NCI-H774 (cell line): Measurements from ENCODE around the gene KDM4B.
A peak's percentile ranks its signal among the peaks of the same experiment; 100 is the strongest.
"Not testable (repeated sequence)": the region's sequence is repeated elsewhere in the genome, so short reads cannot be mapped to it uniquely, and the experiment has no call there.

Experiments used
- DNase-seq: peaks from one replicate; lab custom pipeline; 2025; lab: John Stamatoyannopoulos, UW

Gene KDM4B

DNA sequence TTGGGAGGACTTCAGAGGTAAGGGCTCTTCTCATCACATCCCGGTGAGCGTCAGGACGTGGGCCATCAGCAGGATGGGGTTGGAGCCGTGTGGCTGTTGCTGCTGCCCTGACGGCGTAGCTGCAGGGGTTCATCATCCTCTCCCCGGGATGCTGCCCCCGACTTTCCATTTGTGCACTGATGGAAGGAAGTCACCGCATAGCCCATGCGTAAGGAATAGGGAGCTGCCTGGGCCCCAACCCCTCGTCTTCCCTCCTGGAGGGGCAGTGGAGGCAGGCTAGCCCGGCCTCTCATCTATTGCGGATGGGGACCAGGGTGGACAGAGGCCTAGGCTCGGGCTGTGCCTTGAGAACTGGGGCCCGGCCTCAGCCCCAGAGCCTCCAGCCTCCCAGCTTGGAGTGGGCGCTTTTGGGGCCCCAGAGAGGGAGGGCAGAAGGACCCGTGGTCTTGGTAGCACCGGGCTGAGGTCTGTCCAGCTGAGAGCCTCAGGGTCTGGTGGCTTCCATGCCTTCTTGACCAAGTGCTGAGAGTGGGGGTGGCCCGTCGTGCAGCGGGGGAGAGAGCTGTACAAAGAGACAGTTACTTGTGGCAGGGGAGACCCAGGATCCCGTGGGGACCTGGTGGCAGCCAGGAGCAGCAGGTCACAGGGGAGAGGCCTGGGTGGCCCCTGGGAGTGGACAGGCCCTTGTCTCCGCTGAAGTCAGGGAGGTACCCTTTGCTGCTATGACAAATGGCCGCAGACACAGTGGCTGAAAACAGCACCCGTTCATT is 44.0 kb downstream of the KDM4B start:
- DNase-seq, result no peak

DNA sequence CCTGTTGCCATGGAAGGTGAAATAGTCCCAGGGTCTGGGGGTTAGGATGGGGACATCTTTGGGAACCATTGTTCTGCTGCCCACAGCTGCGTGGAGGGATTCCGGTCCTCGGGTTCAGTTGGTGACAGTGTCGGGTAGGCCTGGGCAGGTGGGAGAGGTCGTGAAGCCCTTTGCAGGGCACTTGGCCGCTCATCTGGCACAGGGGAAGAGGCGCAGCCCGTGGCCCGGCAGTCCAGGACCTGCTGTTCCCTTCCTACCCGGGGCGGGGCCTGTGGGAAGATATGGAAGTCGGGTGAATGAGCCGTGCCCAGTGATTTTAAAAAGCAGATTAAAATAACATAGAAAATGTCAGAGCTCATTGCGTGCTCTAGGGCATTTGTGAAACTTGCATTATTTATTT is 44.8 kb downstream of the KDM4B start:
- DNase-seq, result no peak

DNA sequence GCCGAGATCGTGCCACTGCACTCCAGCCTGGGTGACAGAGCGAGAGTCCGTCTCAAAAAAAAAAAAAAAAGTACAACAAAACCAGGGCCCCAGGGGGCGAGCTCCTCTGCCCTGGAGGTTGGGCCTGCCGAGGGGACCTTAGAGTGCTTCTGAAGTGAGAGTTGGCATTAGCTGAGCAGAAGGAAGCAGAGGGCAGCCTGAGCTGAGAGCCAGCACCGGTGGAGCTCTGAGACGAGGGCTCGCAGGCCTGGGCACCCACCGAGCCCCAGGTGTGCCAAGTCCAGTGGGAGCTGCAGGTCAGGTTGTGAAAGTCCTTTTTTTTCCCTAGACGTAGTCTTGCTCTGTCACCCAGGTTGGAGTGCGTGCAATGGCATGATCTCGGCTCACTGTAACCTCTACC is 46.0 kb downstream of the KDM4B start:
- DNase-seq, result no peak

DNA sequence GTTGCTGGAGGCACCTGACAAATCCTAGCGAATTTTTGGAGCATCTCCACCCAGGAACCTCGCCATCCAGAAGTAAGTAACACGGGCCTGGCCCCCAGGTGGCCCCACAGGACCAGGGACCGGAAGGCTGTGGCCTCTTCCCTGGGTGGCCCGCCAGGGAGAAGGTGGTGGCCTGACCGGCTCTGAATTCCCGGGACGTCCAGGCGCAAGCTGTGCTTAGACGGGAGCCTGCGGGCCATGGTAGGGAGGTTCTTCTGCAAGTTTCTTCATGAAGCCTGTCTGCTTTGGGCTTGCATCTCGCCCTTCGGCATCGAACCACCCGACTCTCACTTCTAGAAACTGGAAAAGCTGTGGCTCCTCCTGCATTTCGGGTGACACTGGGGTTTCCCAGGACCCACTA is 47.4 kb downstream of the KDM4B start:
- no peak for DNase-seq

DNA sequence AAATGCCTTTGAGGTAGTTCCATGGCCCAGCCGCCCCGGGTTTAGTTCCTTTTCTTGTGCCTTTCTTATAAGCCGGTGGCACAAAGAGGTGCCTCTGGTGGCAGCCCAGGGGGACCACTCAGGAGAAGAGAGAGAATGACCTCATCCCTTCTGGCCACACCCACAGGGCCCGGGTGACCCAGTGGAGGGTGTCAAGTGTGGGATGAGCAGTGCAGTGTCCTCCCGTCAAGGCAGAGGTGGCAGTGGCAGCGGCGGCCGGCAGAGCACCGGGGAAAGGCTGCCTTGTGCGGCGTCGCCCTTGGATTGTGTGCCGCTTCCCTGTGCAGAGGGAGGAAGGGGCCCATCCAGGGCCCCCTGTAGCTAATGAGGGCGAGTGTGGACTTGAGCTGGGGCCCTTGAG is 47.9 kb downstream of the KDM4B start:
- no peak for DNase-seq

DNA sequence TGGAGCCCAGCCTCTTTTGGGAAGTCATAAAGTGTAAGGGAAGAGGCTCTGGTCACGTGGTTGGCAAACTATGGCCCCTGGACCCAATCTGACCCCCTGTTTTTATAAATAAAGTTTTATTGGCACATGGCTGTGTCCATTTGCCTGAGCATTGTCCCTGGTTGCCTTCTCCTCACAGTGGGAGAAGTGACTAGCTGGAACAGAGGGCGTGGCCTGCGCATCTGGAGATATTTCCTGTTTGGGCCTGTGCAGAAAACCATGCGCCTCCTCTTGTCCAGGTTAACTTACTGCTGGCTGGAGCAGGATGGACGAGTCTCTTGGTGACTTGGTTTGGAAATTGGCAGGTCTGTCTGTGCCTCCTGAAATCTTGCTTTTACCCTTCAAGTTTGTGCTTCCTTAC is 48.3 kb downstream of the KDM4B start:
- no peak for DNase-seq

DNA sequence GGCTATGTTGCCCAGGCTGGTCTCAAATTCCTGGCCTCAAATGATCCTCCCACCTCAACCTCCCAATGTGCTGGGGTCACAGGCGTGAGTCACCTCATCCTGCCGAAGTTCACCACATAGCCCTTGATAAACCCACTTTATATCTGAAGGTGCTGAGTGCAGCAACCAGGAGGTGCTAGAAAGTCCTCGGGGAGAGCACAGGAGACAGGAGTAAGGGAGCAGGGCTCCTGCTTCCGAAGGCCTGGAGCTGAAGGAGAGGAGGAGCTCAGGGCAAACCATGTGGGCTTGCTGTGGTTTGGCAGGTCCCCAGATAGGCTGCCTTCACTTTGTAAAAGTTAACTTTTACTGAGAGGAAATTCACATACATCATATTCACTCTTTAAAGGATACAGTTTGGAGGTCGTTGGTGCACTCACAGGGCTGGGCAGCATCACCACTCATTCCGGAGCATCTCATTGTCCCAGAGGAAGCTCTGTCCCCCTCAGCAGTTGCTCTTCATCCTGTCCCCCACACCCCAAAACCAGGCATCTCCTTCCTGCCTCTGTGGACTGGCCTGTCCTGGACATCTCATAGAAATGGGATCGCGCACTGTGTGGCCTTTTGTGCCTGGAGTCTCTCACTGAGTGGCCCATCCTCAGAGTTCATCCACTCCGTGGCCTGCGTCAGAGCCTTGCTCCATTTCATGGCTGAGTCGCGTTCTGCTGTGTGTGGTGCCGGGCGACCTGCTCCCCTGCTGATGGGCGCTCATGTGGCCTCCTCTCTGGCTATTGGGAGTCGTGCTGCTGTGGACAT is 49.5 kb downstream of the KDM4B start:
- no peak for DNase-seq

DNA sequence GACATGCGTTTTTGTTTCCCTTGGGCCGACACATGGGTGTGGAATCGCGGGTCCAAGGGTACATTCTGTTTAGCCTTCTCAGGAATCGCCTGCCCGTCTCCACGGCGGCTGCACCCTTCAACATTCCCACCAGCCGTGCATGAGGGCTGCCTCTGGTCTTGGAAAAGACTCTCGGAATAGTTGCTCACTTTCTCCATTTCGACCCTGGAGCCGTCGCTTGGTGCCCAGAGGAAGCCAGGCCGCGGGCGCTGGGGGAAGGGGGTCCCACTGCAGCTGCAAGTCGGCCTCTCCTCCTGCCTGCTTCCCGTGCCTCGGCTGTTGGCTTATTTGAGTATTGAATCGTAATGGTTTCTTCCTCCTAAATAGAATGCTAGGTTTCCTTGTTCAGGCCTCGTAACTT is 51.5 kb downstream of the KDM4B start:
- no peak for DNase-seq

DNA sequence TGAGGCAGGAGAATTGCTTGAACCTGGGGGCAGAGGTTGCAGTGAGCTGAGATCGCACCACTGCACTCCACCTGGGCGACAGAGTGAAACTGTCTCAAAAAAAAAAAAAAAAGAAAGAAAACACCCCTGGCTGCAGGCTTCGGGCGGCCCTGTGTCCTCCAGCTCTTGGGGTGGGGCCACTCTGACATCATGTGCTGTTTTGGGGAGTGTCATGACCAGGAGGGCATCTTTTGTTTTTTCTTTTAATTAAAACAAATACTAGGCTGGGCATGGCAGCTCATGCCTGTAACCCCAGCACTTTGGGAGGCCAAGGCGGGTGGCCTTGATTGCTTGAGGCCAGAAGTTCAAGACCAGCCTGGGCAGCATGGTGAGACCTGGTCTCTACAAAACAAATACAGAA is 52.1 kb downstream of the KDM4B start:
- DNase-seq, result no peak

DNA sequence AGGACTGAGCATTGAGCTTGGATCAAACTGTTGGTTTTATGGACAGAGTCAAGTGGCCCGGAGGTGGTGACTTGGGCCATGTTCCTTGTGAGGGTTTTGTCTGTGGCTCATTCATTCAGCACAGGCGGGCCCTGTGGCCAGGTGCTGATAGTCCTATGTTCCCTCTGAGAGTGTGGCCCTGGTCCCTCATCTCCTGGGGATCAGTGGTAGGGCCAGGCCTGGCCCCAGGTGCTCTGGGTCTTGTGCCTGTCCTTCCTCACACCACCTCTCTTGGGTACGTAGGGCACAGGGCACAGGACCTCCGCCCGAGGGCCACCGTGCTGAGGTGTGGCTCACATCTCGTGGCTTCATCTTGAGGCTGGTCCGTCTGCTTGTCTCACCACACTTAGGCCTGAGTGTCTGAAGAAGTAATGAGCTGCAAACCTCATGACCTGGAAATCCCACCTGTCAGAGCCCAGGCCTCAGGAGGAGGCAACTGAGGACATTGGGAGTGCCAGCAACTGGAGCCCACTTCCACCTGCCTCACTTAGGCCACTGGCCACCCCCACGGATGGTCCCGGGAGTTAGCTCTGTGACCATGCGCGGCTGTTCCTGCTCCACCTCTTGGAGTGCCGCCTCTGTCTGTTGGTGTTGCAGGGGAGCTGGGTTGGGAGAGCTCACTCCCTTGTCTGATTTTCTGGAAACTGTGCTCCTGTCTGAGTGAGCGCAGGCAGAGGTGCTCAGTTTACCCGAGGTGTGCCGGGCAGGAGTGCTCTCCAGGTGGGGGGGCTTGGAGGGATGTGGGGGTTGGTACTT is 53.4 kb downstream of the KDM4B start:
- no peak for DNase-seq

DNA sequence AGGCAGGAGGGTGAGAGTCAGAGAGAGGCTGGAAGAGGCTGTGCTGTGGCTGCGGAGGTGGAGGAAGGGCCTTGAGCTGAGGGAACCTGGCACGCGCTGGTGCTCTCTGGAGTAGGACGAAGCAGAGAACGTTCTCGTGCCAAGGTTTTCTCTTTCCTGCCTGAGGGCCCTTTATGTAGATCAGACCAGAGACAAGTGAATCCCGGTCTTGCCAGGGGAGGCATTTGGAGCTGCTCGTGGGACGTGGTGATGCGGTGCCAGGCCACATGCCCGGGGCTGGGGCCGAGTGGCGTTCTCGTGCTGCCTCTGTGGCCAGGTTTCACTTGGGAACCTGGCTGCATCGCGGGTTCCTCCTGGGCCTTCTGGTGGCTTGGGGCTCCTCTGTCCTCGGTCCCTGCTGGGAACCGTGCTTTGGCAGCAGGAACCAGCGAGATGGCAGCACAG is 54.2 kb downstream of the KDM4B start:
- no peak for DNase-seq

DNA sequence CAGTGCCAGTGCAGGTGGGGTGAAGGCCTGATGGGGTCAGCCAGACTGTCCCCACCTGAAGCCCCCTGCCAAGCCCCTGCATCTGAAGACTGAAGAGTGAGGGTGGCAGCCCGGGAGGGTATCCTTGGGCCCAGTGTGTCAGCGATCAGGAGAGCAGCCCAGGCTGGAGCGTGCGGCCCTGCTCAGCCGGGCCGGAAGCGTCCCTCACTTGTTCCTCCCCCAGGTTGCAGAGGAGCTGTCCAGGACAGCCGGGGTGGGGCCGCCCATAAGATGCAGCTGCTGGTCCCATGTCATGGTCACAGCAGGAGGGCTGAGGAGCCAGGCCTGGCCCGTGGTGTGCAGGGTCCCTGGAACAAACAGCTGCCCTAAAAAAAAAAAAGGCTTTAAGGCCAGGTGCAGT is 55.4 kb downstream of the KDM4B start:
- DNase-seq, result no peak

DNA sequence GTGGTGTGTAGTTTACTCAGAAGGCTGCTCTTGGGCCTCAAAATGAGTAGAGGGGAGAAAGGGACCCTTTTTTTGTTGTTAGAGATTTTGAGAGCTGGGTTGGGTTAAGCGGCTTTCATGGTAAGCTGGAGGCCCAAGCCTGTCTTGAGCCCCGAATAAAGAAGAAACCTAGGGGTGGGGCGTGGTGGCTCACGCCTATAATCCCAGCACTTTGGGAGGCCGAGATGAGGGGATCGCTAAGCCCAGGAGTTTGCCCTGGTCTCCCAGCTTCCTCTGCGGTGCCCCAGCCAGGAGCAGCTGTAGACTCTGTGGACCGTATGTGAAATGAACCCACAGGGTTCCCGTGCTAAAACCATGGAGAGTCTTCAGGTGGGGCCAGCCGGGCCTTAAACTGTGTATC is 56.1 kb downstream of the KDM4B start:
- no peak for DNase-seq

DNA sequence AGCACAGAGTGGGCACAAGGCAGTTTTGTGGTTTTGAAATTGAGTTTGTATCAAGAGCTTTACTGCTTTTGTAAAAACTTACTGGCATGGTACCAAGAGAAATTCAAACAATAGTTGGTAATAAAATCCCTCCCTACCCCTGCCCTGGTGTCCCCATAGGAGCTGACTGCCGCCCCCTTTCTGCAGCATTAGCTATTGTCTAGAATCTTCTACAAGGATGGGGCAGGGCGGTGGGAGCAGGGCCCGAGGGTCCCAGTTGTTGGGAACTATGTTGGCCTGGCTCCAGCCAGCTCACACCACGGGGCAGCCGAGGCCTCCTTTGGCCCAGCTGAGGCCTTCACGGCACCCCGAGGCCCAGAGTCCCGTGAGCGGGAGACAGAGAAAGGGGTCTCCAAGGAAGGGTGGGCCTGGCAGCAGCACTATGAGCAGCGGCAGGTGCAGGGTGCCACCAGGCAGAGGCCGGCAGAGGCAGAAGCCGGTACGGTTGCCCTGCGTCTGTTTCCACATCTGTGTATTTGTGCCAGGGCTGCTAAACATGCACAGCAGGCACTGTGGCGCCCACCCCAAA is 57.9 kb downstream of the KDM4B start:
- no peak for DNase-seq

DNA sequence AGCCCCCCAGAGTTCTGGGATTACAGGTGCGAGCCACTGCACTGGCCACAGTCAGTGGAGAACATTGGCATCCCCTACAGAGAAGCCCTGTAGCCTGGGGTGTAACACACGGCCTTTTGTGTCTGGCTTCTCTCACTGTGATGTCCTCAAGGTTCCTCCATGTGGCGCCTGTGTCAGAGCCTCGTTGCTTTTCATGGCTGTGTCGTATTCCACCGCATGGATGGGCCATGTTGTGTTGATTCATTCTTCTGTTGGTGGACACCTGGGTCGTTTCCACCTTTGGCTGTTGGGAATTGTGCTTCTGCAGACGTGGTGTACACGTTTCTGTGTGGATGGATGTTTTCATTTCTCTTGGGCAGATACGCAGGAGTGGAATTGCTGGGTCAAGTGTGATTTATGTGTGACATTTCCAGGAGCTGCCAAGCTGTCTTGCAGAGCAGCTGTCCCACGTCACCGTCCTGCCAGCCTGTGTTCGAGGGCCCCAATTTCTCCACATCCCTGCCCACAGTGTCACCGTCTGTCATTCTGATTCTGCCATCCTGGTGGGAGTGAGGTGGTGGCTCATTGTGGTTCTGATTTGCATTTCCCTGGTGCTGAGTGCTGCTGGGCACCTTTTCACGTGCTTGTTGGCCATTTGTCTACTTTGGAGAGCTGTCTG is 59.4 kb downstream of the KDM4B start:
- no peak for DNase-seq

DNA sequence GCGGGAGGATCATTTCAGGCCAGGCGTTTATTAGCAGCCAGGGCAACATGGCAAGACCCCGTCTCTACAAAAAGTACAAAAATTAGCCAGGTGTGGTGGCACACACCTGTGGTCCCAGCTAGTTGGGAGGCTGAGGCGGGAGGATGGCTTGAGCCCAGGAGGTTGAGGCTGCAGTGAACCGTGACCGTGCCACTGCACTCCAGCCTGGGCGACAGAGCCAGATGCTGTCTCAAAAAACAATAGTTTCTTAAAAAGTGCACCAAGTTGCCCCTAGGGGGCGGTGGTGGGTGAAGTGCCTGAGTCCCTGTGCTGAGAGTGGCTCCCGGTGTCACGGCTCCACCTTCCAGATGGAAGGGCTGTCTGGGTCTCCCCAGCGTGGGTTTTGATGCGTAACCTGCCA is 60.7 kb downstream of the KDM4B start:
- DNase-seq, result not testable (repeated sequence)

DNA sequence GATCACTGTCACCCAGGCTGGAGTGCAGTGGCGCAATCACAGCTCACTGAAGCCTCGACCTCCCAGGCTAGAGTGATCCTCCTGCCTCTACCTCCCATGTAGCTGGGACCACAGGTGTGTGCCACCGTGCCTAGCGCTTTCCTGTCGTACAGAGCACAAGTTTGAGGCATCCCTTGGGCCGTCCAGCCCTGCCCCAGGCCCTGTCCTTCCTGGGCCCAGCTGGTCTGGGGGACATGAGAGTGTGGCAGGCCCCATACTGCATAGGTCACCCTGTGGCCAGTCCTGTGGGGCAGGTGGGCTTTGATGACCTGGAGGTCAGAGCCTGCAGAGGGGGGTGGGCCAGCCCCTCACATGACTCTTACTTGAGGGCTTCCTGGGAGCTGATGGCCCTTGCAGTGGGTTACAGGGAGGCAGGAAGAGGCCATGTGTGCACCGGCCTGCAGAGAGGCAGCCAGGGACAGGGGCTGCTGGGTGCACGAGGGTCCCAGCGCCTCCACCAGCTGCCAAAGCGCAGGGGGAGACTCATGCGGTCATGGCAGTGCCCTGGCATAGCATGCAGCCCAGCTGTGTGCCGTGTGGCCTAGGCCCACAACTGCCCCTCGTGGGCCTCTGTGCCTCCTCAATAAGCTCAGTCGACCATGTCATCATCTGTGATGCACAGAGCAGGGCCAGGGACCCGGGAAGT is 61.4 kb downstream of the KDM4B start:
- no peak for DNase-seq

DNA sequence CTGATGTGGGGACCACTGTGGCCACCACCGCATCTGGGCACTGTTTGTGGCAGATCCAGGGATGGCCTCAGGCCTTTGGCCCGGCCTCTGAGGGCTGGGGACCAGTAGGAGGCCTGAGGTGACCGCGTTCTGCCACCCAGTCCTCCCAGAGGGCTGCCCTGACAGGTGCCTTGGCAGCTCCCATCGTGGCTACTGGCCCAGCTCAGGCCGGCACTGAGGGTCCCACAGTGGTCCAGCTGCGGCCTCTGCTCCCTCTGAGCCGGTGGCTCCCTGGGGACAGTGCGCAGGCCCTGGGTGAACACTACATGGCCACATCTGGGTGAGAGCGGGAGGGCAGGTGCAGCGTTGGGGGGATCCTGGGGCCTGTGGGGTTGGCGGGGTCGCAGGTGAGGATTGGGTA is 61.9 kb downstream of the KDM4B start:
- DNase-seq, result no peak

DNA sequence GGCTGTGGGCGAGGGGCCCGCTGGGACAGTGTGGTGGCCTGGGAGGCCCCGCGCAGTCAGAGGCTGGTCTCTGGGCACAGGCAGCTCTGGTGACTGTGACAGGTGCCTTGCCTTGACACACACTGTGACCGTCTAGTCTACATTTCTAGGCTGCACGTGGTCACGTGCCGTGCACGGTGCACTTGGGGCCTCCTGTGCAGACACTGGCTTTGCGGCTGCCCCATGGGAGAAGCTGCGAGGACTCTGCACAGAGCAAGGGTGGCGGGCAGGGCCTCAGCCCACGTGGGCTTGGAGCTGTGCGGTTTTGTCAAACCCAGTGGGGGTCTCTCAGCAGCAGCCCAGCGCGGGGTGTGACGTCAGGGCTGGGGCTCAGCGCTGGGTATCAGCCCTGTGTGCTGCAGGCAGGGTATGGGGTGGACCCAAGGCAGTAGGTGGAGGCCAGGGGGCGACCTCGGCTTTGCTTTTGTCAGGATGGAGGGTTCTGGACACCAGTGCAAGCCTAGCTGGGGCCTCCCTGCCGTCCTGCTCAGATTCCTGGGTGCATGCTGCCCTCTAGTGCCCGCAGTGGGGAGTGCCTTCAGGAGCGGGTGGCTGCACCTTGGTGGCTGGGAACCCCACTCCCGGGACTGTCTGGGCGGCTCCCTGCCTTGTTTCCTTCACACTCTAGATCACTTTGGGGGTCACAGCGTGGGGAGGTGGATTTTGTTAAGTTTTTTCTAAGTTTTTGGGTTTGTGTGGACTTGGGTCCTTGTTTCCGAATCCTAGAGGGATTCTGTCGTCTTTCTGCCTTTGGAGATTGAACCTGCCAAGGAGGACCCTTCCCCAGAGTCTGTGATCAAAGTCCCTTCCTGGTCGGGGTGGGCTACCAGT is 62.6 kb downstream of the KDM4B start:
- DNase-seq, result peak; percentile 20
